HL-60 (cell line): ENCODE results near the gene OR1F1.

Source experiments
- GABPA ChIP-seq: IDR thresholded peaks from 2 replicates; pipeline ENCODE4 v1.6.1; 2012; ENCODE audit warnings: low read depth
- POLR2AphosphoS5 ChIP-seq: IDR thresholded peaks from 2 replicates; pipeline ENCODE4 v1.6.1; 2012; ENCODE audit warnings: low read depth
- SPI1 ChIP-seq: IDR thresholded peaks from 2 replicates; pipeline ENCODE4 v1.6.1; 2012; ENCODE audit warnings: low read depth, mild to moderate bottlenecking, borderline replicate concordance
- TF ChIP-seq, protein P1 (sequence below): IDR thresholded peaks from one replicate; pipeline ENCODE4 v1.5.1; 2011; ENCODE audit warnings: low read length, control low read depth, inconsistent platforms; ENCODE audit not compliant: insufficient read depth
- TF ChIP-seq, protein P2 (sequence below): IDR thresholded peaks from 2 replicates; pipeline ENCODE4 v1.6.1; 2012; ENCODE audit warnings: low read depth; ENCODE audit not compliant: insufficient replicate concordance

DNA sequence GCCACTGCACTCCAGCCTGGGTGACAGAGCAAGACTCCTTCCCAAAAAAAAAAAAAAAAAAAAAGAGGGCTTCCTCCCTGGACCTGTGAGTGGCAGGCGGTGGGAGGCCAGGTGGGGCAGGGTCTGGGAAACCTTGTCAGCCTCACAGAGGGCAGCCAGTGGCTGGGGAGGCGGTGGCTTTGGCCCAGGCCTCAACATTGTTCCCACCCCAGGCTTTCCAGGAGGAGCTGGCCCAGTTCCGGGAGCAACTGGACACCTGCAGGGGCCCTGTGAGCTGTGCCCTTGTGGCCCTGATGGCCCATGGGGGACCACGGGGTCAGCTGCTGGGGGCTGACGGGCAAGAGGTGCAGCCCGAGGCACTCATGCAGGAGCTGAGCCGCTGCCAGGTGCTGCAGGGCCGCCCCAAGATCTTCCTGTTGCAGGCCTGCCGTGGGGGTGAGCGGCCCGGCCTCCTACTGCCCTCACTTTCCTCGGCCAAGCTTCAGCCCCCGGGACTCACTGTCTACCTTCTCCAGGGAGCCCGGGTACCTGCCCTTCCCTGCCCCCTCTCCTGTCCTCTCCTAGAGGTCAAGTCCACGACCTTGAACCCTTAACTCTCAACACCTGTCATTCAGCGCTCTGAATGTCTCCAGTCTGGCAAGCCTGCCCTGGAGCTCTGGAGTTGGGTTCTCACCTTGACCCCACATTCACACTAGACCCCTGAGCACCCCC lies 40.8 kb upstream of the OR1F1 start:
- TF ChIP-seq, protein P1, sequence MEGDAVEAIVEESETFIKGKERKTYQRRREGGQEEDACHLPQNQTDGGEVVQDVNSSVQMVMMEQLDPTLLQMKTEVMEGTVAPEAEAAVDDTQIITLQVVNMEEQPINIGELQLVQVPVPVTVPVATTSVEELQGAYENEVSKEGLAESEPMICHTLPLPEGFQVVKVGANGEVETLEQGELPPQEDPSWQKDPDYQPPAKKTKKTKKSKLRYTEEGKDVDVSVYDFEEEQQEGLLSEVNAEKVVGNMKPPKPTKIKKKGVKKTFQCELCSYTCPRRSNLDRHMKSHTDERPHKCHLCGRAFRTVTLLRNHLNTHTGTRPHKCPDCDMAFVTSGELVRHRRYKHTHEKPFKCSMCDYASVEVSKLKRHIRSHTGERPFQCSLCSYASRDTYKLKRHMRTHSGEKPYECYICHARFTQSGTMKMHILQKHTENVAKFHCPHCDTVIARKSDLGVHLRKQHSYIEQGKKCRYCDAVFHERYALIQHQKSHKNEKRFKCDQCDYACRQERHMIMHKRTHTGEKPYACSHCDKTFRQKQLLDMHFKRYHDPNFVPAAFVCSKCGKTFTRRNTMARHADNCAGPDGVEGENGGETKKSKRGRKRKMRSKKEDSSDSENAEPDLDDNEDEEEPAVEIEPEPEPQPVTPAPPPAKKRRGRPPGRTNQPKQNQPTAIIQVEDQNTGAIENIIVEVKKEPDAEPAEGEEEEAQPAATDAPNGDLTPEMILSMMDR, result no peak
- TF ChIP-seq SPI1 (no peak), POLR2AphosphoS5 (no peak), GABPA (no peak)
- TF ChIP-seq, protein P2, sequence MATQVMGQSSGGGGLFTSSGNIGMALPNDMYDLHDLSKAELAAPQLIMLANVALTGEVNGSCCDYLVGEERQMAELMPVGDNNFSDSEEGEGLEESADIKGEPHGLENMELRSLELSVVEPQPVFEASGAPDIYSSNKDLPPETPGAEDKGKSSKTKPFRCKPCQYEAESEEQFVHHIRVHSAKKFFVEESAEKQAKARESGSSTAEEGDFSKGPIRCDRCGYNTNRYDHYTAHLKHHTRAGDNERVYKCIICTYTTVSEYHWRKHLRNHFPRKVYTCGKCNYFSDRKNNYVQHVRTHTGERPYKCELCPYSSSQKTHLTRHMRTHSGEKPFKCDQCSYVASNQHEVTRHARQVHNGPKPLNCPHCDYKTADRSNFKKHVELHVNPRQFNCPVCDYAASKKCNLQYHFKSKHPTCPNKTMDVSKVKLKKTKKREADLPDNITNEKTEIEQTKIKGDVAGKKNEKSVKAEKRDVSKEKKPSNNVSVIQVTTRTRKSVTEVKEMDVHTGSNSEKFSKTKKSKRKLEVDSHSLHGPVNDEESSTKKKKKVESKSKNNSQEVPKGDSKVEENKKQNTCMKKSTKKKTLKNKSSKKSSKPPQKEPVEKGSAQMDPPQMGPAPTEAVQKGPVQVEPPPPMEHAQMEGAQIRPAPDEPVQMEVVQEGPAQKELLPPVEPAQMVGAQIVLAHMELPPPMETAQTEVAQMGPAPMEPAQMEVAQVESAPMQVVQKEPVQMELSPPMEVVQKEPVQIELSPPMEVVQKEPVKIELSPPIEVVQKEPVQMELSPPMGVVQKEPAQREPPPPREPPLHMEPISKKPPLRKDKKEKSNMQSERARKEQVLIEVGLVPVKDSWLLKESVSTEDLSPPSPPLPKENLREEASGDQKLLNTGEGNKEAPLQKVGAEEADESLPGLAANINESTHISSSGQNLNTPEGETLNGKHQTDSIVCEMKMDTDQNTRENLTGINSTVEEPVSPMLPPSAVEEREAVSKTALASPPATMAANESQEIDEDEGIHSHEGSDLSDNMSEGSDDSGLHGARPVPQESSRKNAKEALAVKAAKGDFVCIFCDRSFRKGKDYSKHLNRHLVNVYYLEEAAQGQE, result no peak
